GM18909 (cell line): ENCODE measurements around the gene FAF1.

Experiments used
- ATAC-seq: cut with Tn5 transposase; IDR thresholded peaks from one replicate; pipeline ENCODE4 v1.9.1; 2021; ENCODE audit warnings: mild to moderate bottlenecking; ENCODE audit not compliant: unreplicated experiment, poor library complexity

FAF1 gene

DNA sequence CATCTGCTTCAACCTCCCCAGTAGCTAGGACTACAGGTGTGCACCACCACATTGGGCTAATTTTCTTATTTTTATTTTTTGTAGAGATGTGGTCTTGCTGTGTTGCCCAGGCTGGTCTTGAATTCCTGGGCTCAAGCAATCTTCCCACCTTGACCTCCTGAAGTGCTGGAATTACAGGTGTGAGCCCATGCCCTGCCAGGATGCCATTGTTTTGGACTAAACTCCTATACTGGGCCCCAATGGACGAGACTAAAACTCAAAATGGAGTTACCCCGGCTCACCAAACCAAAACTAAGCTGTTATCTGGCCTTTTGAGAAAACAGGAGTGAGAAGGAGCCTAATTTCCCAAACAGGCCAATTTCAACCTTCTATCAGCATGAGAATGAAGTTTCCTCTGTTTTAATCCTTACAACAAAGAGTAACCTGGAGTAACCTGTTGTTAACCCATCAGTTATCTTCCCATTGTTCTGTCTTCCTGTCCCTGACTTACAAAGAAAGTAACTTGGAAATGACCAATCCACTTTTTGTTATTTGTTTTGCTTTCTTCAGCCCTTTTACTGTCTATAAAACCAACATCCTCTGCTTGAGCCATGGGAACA is 566.4 kb downstream of the FAF1 start:
- no peak for ATAC-seq
